Right atrium auricular region (tissue), 2 donors: Measurements from ENCODE around the gene TOP3B. TPM values are rescaled to one million over a fixed set of nuclear protein-coding genes. Genes with fewer than 3 reads are reported as not detected.

Experiments
- DNase-seq: peaks from one replicate; pipeline ENCODE4 v3.0.0-alpha.2; 2019; ENCODE audit warnings: low spot score
- H3K27ac ChIP-seq, 2 donors: fragments of 200-600 bp; sonication (generic); 1 replicate in 1 of 2; 2 replicates in 1 of 2; pipeline ENCODE4 v1.5.1; 2016 to 2019
- H3K27me3 ChIP-seq, 2 donors: fragments of 200-600 bp; sonication (generic); one replicate each; pipeline versions ENCODE4 v1.5.1 to v1.6.0; 2017 to 2019
- H3K36me3 ChIP-seq: fragments of 200-600 bp; sonication (generic); one replicate; pipeline ENCODE4 v1.5.1; 2016
- H3K4me1 ChIP-seq, 2 donors: fragments of 200-600 bp; sonication (generic); one replicate each; pipeline versions ENCODE4 v1.5.1 to v1.6.0; 2017 to 2019
- H3K4me3 ChIP-seq, 2 donors: fragments of 200-600 bp; sonication (generic); 1 replicate in 1 of 2; 2 replicates in 1 of 2; pipeline ENCODE4 v1.5.1; 2017 to 2019; ENCODE audit warnings: mild to moderate bottlenecking in 1 of 2, moderate library complexity in 1 of 2
- H3K9me3 ChIP-seq, 2 donors: fragments of 200-600 bp; sonication (generic); one replicate each; pipeline ENCODE4 v1.5.1; 2019
- total RNA-seq, 2 donors: library from RNA; depleted of rRNA; stranded (reverse); fragments of >200 nt; gene quantifications; one replicate each; pipeline ENCODE4 v1.1.0, GENCODE V29; 2016
- TF ChIP-seq, protein P1 (sequence below), 2 donors: fragments of 200-600 bp; sonication (generic); IDR thresholded peaks; one replicate each; pipeline ENCODE4 v1.5.1; 2019; ENCODE audit warnings: antibody characterized with exemption in 2 of 2

The TOP3B gene
- total RNA-seq, 2 donors from 2014 or later: 11.5 to 12.3 TPM

DNA sequence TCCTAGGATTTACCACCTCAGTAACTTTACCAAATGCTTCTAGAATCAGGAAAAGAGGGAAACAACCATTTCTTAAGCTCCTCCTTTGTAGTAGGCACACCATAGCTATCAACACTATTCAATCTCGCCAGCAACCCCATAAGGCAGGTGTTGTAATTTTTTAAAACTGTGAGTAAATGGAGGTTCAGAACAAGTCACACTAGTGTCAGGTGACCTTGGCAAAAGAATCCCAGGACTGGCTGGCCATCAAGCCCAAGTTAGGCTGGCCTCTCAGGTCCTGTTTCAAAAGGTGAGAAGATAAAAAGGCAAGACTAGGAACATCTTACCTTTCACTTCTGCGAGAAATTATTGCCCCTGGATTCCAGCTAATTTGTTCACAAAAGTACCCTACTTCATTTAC is 713 bp downstream of the TOP3B start:
- TF ChIP-seq, protein P1, sequence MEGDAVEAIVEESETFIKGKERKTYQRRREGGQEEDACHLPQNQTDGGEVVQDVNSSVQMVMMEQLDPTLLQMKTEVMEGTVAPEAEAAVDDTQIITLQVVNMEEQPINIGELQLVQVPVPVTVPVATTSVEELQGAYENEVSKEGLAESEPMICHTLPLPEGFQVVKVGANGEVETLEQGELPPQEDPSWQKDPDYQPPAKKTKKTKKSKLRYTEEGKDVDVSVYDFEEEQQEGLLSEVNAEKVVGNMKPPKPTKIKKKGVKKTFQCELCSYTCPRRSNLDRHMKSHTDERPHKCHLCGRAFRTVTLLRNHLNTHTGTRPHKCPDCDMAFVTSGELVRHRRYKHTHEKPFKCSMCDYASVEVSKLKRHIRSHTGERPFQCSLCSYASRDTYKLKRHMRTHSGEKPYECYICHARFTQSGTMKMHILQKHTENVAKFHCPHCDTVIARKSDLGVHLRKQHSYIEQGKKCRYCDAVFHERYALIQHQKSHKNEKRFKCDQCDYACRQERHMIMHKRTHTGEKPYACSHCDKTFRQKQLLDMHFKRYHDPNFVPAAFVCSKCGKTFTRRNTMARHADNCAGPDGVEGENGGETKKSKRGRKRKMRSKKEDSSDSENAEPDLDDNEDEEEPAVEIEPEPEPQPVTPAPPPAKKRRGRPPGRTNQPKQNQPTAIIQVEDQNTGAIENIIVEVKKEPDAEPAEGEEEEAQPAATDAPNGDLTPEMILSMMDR (IDR thresholded peaks at IDR 0.05): no peak
- H3K36me3 ChIP-seq: no peaks in the 10 kb centered on the region
- H3K27me3 ChIP-seq: no peaks in the 10 kb centered on the region
- H3K4me1 ChIP-seq: peaks cover 0 to 13% of the 10 kb centered on the region in 2 donors
- no peak for DNase-seq
- peak overlapping the region; percentile 85 to 100 for H3K4me3 ChIP-seq
- no peaks in the 10 kb centered on the region for H3K9me3 ChIP-seq
- H3K27ac ChIP-seq: peak overlapping the region in 1 of 2 donors; percentile 77

DNA sequence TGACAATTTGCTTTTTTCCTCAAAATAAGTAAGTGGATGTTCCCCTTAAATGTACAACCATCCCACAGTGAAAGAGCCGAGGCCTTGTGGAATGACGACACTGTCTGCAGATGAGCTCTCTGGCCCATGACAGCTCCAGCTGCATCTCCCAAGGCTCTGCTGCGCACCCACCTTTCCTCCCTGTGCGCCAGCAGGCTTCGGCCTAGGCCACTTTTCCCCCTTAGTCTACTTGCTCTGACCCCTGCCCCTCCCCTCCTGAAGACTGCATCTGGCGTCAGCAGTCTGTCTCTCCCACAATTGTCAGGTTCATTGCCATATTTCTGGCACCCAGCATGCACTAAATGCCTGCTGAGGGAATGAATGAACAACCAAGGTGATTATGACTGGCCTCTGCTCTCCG is 2.0 kb downstream of the TOP3B start:
- TF ChIP-seq, protein P1 (IDR thresholded peaks at IDR 0.05): no peak

DNA sequence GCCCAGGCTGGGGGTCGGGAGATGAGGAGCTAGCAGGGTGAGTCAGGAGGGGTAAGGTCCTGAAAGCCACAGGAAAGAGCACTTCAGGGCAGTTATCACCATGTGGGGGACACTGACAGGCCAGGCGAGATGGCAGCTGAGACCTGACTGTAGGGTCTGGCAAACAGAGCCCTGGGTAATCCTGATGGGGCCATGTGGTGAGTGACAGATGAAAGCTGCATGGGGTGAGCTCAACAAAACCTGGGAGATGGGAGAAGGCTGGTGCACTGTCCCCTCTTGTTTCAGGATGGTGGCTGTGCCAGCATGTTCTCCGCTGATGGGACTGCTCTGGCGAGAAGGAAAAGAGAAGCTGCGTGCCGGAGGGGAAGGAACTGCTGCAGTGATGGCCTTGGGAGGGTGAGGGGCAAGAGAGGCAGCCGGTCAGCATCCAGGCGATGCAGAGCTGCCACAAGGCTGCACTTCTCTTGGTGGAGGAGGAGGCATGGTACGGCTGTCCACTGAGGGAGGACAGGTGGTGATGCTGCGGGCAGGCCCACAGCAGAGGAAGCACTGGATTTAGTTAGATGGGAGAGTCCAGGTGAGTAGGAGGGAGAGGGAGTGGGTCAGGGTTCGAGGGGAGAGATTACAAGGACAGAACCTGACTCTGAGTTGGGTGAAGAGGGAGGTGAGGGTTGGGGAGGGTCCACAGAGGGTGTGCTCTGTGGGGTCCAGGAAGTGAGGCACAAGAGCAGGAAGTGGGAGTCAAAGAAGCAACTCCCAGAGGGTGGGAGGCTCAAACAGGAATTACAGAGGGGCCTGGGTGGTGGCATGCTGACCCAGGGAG is 3.8 kb downstream of the TOP3B start:
- DNase-seq: no peak
- Histone ChIP-seq H3K4me1 (peaks cover 0 to 13% of the 10 kb centered on the region in 2 donors), H3K27ac (no peak overlapping the region), H3K9me3 (no peaks in the 10 kb centered on the region), H3K36me3 (peaks cover 7% of the 10 kb centered on the region), H3K4me3 (no peak overlapping the region), H3K27me3 (no peaks in the 10 kb centered on the region)
- TF ChIP-seq, protein P1 (IDR thresholded peaks at IDR 0.05): no peak

More for the DNA sequence above, 2.0 kb downstream of the TOP3B start:
- DNase-seq: no peak
- Histone ChIP-seq H3K27me3 (no peaks in the 10 kb centered on the region), H3K9me3 (no peaks in the 10 kb centered on the region), H3K4me1 (peaks cover 0 to 13% of the 10 kb centered on the region in 2 donors), H3K27ac (no peak overlapping the region), H3K36me3 (no peaks in the 10 kb centered on the region), H3K4me3 (no peak overlapping the region)

DNA sequence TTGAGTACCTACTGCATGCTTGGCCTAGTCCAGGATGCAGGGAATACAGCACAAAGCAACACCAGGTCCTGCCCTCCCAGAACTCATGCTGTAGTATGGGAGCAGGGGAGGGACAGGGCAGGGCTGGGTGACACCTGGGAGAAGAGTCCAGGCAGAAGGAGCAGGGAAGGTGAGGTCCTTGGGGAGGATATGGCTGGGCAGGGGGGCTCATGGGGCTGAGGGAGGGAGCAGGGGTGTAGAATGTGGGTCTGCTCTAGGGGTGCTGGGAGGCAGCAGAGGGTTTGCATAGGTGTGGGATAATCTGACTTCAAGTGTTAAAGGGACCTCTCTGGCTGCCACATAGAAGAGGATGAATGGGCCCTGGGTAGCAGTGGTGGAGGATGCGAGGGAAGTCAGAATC is 4.8 kb downstream of the TOP3B start:
- H3K36me3 ChIP-seq: peaks cover 12% of the 10 kb centered on the region
- TF ChIP-seq, protein P1 (IDR thresholded peaks at IDR 0.05): no peak
- peaks cover 0 to 13% of the 10 kb centered on the region in 2 donors for H3K4me1 ChIP-seq
- no peaks in the 10 kb centered on the region for H3K9me3 ChIP-seq
- no peak overlapping the region for H3K27ac ChIP-seq
- no peak for DNase-seq
- no peak overlapping the region for H3K4me3 ChIP-seq
- H3K27me3 ChIP-seq: no peaks in the 10 kb centered on the region

DNA sequence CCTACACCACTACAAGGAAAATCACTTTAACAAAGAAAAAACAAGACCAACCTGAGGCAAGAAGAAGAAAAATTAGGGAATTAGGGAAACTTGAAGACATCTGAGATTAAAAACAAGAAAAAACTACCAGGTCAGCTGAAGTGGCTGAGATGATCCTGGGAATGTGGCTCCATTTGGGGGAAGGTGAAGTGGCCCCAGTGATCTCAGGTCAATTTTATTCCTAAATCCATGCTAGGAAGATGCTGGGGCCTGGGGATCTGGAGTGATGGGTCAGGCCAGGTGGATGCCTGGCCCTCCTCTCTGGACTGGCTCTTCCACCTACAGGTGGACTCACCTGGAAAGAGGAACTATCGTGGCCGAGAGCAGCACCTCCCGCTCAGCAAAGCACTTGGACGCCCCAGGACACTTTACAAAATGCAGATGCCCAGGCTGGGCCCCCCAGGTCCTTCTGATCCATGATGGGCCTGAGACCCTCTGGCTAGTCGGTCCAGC is 6.7 kb downstream of the TOP3B start:
- no peak for DNase-seq
- no peaks in the 10 kb centered on the region for H3K4me1 ChIP-seq
- H3K4me3 ChIP-seq: no peak overlapping the region
- H3K27me3 ChIP-seq: no peaks in the 10 kb centered on the region
- peaks cover 29% of the 10 kb centered on the region for H3K36me3 ChIP-seq
- no peak overlapping the region for H3K27ac ChIP-seq
- no peaks in the 10 kb centered on the region for H3K9me3 ChIP-seq
- TF ChIP-seq, protein P1 (IDR thresholded peaks at IDR 0.05): no peak
